ENCODE data around the gene TNP2. TPM values are rescaled to one million over a fixed set of nuclear protein-coding genes. Genes with fewer than 3 reads are reported as not detected.
A peak's percentile ranks its signal among the peaks of the same experiment; 100 is the strongest.

Gene TNP2
- total and polyA plus RNA-seq, 9 of the 15 experiments (the other 6 are each of a cell fraction or from before 2014, with no cell fraction given): not detected

GRCh38 chr16:11292076-11292748 is 23.1 kb upstream of the TNP2 start (continued):
- TF ChIP-seq, protein P1, sequence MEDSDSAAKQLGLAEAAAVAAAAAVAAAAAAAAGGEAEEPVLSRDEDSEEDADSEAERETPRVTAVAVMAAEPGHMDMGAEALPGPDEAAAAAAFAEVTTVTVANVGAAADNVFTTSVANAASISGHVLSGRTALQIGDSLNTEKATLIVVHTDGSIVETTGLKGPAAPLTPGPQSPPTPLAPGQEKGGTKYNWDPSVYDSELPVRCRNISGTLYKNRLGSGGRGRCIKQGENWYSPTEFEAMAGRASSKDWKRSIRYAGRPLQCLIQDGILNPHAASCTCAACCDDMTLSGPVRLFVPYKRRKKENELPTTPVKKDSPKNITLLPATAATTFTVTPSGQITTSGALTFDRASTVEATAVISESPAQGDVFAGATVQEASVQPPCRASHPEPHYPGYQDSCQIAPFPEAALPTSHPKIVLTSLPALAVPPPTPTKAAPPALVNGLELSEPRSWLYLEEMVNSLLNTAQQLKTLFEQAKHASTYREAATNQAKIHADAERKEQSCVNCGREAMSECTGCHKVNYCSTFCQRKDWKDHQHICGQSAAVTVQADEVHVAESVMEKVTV (CRISPR knock-in tag; IDR thresholded peaks at IDR 0.05): no peak
- TF ChIP-seq HMG20A (CRISPR knock-in tag; conservative IDR thresholded peaks at IDR 0.05) (no peak), HNRNPK (IDR thresholded peaks at IDR 0.05; ENCODE audit: low read depth, low read length, poor library complexity, severe bottlenecking) (no peak), MYBL2 (IDR thresholded peaks at IDR 0.05; ENCODE audit: low read depth) (no peak), MYBL2 (CRISPR knock-in tag; IDR thresholded peaks at IDR 0.05; ENCODE audit: borderline replicate concordance) (no peak), ETV6 (IDR thresholded peaks at IDR 0.05; ENCODE audit: borderline replicate concordance in 1 of 2, low read depth in 2 of 2, low read length in 1 of 2) (no peak), ETV6 (CRISPR knock-in tag; IDR thresholded peaks at IDR 0.05; ENCODE audit: borderline replicate concordance) (no peak), SNRNP70 (optimal IDR thresholded peaks at IDR 0.05; ENCODE audit: low read depth, low read length) (no peak)

- ATAC-seq (no peak), FAIRE-seq (peak; percentile 69), DNase-seq (ENCODE audit: extremely low read depth in 1 of 4, low spot score in 3 of 4) (no peak)
- H3K79me2 ChIP-seq (ENCODE audit: control insufficient read depth, insufficient read depth, low read length): no peaks in the 10 kb centered on the region
- H3K4me2 ChIP-seq (ENCODE audit: insufficient read depth, low read length): no peak overlapping the region
- WGBS (ENCODE audit: insufficient coverage, low coverage, missing lambda C conversion rate): 5% methylated on average over 10 of the region's 10 CpGs
- CTCF ChIA-PET (ENCODE audit: low intra/inter-chr PET ratio): no interaction called here
- H2AFZ ChIP-seq (ENCODE audit: low read depth, low read length): no peak overlapping the region
- no peaks in the 10 kb centered on the region for H3K36me3 ChIP-seq (ENCODE audit: control insufficient read depth, insufficient read depth, low read length)
- no peaks in the 10 kb centered on the region for H3K9me1 ChIP-seq (ENCODE audit: control insufficient read depth, insufficient read depth, low read length)
- no peaks in the 10 kb centered on the region for H4K20me1 ChIP-seq (replicated peaks; ENCODE audit: control insufficient read depth, insufficient read depth, low read length)
- POLR2A ChIA-PET: interaction anchor here (0.8 to 0.9 kb wide), 2 partner anchors 14 to 276 kb away, joined by 3 read pairs; no protein-coding TSS in a partner anchor
- H3K9ac ChIP-seq (ENCODE audit: insufficient read depth in 1 of 2, low read depth in 2 of 2, low read length in 2 of 2): no peak overlapping the region
- H3K27ac ChIP-seq (ENCODE audit: extremely low read depth, low read depth, low read length): no peak overlapping the region
- H3K27me3 ChIP-seq (ENCODE audit: control insufficient read depth in 2 of 2, insufficient read depth in 2 of 2, low read length in 2 of 2): peaks cover 12 to 47% of the 10 kb centered on the region in 2 experiments
- no TSS peak for BruUV-seq (replicated peaks)
- in situ Hi-C loops (cut with MboI): no loop called here
- H3K4me1 ChIP-seq (replicated peaks in 1 of 2; ENCODE audit: control insufficient read depth in 2 of 2, insufficient read depth in 2 of 2, low read length in 2 of 2): no peaks in the 10 kb centered on the region; a peak in 1 of 5 replicates
- intact Hi-C loops (cut with micrococcal nuclease): no loop called here
- H3K9me3 ChIP-seq (replicated peaks; ENCODE audit: control insufficient read depth, insufficient read depth, low read depth, low read length): no peaks in the 10 kb centered on the region
- no peak overlapping the region for H3K4me3 ChIP-seq
- TF ChIP-seq KLF1 (tag; IDR thresholded peaks at IDR 0.05) (no peak), MECOM (CRISPR knock-in tag; IDR thresholded peaks at IDR 0.05) (no peak), ARNT (IDR thresholded peaks at IDR 0.05) (no peak), TRIM28 (IDR thresholded peaks at IDR 0.05) (no peak), BCL6 (CRISPR knock-in tag; IDR thresholded peaks at IDR 0.05) (no peak), TCF3 (CRISPR knock-in tag; IDR thresholded peaks at IDR 0.05) (no peak), RHOXF2B (CRISPR knock-in tag; conservative IDR thresholded peaks at IDR 0.05) (no peak), BRCA1 (IDR thresholded peaks at IDR 0.05) (no peak), BRCA1 (CRISPR knock-in tag; IDR thresholded peaks at IDR 0.05) (no peak), PRPF4 (IDR thresholded peaks at IDR 0.05; ENCODE audit: insufficient read depth, low read depth, low read length, poor library complexity, severe bottlenecking) (no peak), SAP30 (IDR thresholded peaks at IDR 0.05; ENCODE audit: borderline replicate concordance, insufficient read depth, low read depth, low read length, poor library complexity, severe bottlenecking) (no peak), MEF2A (IDR thresholded peaks at IDR 0.05; ENCODE audit: control insufficient read depth, low read depth, low read length) (no peak), DDX20 (tag; IDR thresholded peaks at IDR 0.05; ENCODE audit: low read depth) (no peak), ZC3H4 (CRISPR knock-in tag; IDR thresholded peaks at IDR 0.05; ENCODE audit: borderline replicate concordance) (no peak)
Observed at GRCh38 chr16:11291091-11291703, 22.1 kb upstream of the TNP2 start.

Data from K562 (cell line).